WTC11 (cell line): ENCODE measurements around the gene PRELID2. TPM values are rescaled to one million over a fixed set of nuclear protein-coding genes. Genes with fewer than 3 reads are reported as not detected.
"Not testable (repeated sequence)": the region's sequence is repeated elsewhere in the genome, so short reads cannot be mapped to it uniquely, and the experiment has no call there.

Experiments used
- ATAC-seq: fragments of 200-7000 bp; cut with Tn5 transposase; 2 replicates; pipeline ENCODE4 v1.10.0; 2021; ENCODE audit warnings: mild to moderate bottlenecking, moderate library complexity
- CTCF ChIA-PET: fragments of 300-600 bp; sonication (Branson Sonifier 250); formaldehyde crosslinking; loops from one replicate; lab custom pipeline; 2021; ENCODE audit warnings: antibody characterized with exemption; lab: Charles Lee
- POLR2A ChIA-PET: fragments of 350-600 bp; sonication (Branson Sonifier 250); formaldehyde crosslinking; loops from one replicate; lab custom pipeline; 2021; ENCODE audit warnings: antibody characterized with exemption; lab: Charles Lee
- DNase-seq: peaks from one replicate; pipeline ENCODE4 v3.0.0; 2021; ENCODE audit warnings: low spot score
- H3K27ac Mint-ChIP-seq: 2 replicates; pipeline ENCODE4 v1.8.0; 2021; ENCODE audit warnings: mixed read lengths
- H3K27me3 Mint-ChIP-seq: 2 replicates; pipeline ENCODE4 v1.8.0; 2021; ENCODE audit warnings: low read depth, mild to moderate bottlenecking, moderate library complexity, mixed read lengths
- H3K36me3 Mint-ChIP-seq: 2 replicates; pipeline ENCODE4 v1.8.0; 2021; ENCODE audit warnings: mixed read lengths
- H3K4me1 Mint-ChIP-seq: 2 replicates; pipeline ENCODE4 v1.8.0; 2022; ENCODE audit warnings: mixed read lengths
- H3K4me3 Mint-ChIP-seq: 2 replicates; pipeline ENCODE4 v1.8.0; 2021; ENCODE audit warnings: mild to moderate bottlenecking, moderate library complexity, mixed read lengths
- H3K9me3 Mint-ChIP-seq: 2 replicates; pipeline ENCODE4 v1.8.0; 2021; ENCODE audit warnings: mixed read lengths
- CREB1 ChIP-seq: sonication (generic); formaldehyde crosslinking; IDR thresholded peaks from 2 replicates; pipeline ENCODE4 v1.8.0; 2023; ENCODE audit warnings: mild to moderate bottlenecking, missing genetic modification reagents
- E2F1 ChIP-seq: sonication (generic); formaldehyde crosslinking; IDR thresholded peaks from 2 replicates; pipeline ENCODE4 v1.8.0; 2022; ENCODE audit warnings: mild to moderate bottlenecking, missing genetic modification reagents
- JAZF1 ChIP-seq: fragments of 250-450 bp; sonication (Bioruptor Pico); IDR thresholded peaks from 2 replicates; pipeline ENCODE4 v1.9.0; 2021; ENCODE audit warnings: moderate library complexity, mild to moderate bottlenecking, inconsistent platforms
- NFATC4 ChIP-seq: fragments of 250-450 bp; sonication (Bioruptor Pico); IDR thresholded peaks from 2 replicates; pipeline ENCODE4 v1.9.0; 2021; ENCODE audit warnings: mild to moderate bottlenecking
- NFYB ChIP-seq: sonication (generic); formaldehyde crosslinking; conservative IDR thresholded peaks from 2 replicates; pipeline ENCODE4 v1.8.0; 2022; ENCODE audit warnings: low read depth, missing genetic modification reagents
- PRDM15 ChIP-seq: sonication (generic); formaldehyde crosslinking; IDR thresholded peaks from 2 replicates; pipeline ENCODE4 v1.8.0; 2022; ENCODE audit warnings: missing genetic modification reagents
- total RNA-seq: library from RNA; stranded (reverse); gene quantifications from 3 replicates; pipeline ENCODE4 v1.2.3, GENCODE V29; 2021
- TF ChIP-seq, protein P1 (sequence below): sonication (generic); formaldehyde crosslinking; IDR thresholded peaks from 2 replicates; pipeline ENCODE4 v1.8.0; 2023; ENCODE audit warnings: missing genetic modification reagents, mild to moderate bottlenecking, borderline replicate concordance
- TF ChIP-seq, protein P2 (sequence below): fragments of 250-450 bp; sonication (Bioruptor Pico); IDR thresholded peaks from 2 replicates; pipeline ENCODE4 v1.9.0; 2021; ENCODE audit warnings: mild to moderate bottlenecking, borderline replicate concordance

PRELID2 gene
- total RNA-seq, 1 experiment from 2014 or later = 10.0 TPM

DNA sequence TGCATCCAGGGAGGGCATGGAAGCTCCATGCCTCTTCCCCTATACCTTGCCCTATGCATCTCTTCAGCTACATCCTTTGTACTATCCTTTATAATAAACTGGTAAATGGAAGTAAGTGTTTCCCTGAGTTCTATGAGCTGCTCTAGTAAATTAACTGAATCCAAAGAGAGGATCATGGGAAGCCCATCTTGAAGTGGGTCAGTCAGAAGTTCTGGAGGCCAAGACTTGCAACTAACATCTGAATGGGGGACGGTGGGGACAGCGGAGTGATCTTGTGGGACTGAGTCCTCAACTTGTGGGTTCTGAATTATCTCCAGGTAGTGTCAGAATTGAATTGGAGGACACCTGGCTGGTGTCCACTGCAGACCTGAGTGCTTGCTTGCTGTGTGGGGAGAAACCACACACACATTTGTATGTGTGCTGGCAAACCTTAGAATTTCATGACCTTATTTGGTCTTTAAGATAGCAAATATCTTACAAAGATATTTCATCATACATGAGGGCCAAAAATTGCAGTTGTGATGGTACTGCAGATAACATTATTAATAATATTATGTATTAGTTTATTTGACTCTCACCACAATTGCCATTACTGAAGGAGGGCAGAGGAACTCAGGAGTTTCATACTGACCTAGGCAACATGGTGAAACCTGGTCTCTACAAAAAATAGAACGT, 5.5 kb upstream of the PRELID2 start (continued):
- no peak for TF ChIP-seq PRDM15

DNA sequence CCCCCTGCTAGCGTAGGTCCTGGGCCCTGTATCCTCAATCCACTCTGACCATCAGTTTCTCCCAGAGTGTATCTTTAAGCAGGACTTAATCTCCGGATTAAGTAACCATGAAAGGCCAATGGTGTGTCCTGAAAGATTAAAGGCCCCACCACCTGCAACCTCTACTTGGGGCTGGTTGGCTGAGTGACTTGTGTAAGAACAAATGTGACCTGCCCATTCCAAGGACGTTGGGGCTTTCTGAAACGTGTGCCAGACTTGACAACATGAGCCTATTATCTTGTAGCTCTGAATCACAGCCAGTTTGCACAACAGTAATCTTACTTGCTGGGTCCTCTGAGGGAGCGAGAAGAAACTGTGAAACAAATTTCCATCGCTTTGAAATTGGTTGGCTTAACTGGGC, 3.1 kb upstream of the PRELID2 start:
- H3K27ac Mint-ChIP-seq = no peak overlapping the region
- no peak for DNase-seq
- no peak overlapping the region for H3K4me3 Mint-ChIP-seq
- POLR2A ChIA-PET = no interaction called here
- no peak for ATAC-seq
- no peaks in the 10 kb centered on the region for H3K36me3 Mint-ChIP-seq
- H3K4me1 Mint-ChIP-seq = peaks cover 16% of the 10 kb centered on the region
- peaks cover 29% of the 10 kb centered on the region for H3K27me3 Mint-ChIP-seq
- CTCF ChIA-PET = no interaction called here
- TF ChIP-seq, protein P1, sequence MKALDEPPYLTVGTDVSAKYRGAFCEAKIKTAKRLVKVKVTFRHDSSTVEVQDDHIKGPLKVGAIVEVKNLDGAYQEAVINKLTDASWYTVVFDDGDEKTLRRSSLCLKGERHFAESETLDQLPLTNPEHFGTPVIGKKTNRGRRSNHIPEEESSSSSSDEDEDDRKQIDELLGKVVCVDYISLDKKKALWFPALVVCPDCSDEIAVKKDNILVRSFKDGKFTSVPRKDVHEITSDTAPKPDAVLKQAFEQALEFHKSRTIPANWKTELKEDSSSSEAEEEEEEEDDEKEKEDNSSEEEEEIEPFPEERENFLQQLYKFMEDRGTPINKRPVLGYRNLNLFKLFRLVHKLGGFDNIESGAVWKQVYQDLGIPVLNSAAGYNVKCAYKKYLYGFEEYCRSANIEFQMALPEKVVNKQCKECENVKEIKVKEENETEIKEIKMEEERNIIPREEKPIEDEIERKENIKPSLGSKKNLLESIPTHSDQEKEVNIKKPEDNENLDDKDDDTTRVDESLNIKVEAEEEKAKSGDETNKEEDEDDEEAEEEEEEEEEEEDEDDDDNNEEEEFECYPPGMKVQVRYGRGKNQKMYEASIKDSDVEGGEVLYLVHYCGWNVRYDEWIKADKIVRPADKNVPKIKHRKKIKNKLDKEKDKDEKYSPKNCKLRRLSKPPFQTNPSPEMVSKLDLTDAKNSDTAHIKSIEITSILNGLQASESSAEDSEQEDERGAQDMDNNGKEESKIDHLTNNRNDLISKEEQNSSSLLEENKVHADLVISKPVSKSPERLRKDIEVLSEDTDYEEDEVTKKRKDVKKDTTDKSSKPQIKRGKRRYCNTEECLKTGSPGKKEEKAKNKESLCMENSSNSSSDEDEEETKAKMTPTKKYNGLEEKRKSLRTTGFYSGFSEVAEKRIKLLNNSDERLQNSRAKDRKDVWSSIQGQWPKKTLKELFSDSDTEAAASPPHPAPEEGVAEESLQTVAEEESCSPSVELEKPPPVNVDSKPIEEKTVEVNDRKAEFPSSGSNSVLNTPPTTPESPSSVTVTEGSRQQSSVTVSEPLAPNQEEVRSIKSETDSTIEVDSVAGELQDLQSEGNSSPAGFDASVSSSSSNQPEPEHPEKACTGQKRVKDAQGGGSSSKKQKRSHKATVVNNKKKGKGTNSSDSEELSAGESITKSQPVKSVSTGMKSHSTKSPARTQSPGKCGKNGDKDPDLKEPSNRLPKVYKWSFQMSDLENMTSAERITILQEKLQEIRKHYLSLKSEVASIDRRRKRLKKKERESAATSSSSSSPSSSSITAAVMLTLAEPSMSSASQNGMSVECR (CRISPR knock-in tag) = no peak
- TF ChIP-seq, protein P2, sequence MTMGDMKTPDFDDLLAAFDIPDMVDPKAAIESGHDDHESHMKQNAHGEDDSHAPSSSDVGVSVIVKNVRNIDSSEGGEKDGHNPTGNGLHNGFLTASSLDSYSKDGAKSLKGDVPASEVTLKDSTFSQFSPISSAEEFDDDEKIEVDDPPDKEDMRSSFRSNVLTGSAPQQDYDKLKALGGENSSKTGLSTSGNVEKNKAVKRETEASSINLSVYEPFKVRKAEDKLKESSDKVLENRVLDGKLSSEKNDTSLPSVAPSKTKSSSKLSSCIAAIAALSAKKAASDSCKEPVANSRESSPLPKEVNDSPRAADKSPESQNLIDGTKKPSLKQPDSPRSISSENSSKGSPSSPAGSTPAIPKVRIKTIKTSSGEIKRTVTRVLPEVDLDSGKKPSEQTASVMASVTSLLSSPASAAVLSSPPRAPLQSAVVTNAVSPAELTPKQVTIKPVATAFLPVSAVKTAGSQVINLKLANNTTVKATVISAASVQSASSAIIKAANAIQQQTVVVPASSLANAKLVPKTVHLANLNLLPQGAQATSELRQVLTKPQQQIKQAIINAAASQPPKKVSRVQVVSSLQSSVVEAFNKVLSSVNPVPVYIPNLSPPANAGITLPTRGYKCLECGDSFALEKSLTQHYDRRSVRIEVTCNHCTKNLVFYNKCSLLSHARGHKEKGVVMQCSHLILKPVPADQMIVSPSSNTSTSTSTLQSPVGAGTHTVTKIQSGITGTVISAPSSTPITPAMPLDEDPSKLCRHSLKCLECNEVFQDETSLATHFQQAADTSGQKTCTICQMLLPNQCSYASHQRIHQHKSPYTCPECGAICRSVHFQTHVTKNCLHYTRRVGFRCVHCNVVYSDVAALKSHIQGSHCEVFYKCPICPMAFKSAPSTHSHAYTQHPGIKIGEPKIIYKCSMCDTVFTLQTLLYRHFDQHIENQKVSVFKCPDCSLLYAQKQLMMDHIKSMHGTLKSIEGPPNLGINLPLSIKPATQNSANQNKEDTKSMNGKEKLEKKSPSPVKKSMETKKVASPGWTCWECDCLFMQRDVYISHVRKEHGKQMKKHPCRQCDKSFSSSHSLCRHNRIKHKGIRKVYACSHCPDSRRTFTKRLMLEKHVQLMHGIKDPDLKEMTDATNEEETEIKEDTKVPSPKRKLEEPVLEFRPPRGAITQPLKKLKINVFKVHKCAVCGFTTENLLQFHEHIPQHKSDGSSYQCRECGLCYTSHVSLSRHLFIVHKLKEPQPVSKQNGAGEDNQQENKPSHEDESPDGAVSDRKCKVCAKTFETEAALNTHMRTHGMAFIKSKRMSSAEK = no peak
- TF ChIP-seq JAZF1 (CRISPR knock-in tag) = no peak
- TF ChIP-seq NFYB = no peak
- no peak for TF ChIP-seq CREB1
- no peak for TF ChIP-seq NFATC4 (CRISPR knock-in tag)
- no peak for TF ChIP-seq E2F1 (CRISPR knock-in tag)
- H3K9me3 Mint-ChIP-seq = no peaks in the 10 kb centered on the region

GRCh38 chr5:145836241-145836640, 1.1 kb upstream of the PRELID2 start:
- Mint-ChIP-seq H3K4me3 (peak overlapping the region; percentile 65), H3K4me1 (peaks cover 16% of the 10 kb centered on the region), H3K27me3 (peaks cover 29% of the 10 kb centered on the region)
- not testable (repeated sequence) for DNase-seq, H3K36me3 Mint-ChIP-seq, H3K27ac Mint-ChIP-seq, H3K9me3 Mint-ChIP-seq, ATAC-seq
- POLR2A ChIA-PET = interaction anchor here (1.1 kb wide), 1 partner anchor 52 kb away, joined by 4 read pairs; no protein-coding TSS in a partner anchor
- CTCF ChIA-PET = interaction anchor here (0.6 to 2.8 kb wide), 6 partner anchors 10 to 1645 kb away, joined by 3 to 16 read pairs (median 3); no protein-coding TSS in a partner anchor
